ENCODE measurements around the gene COPG1. TPM values are rescaled to one million over a fixed set of nuclear protein-coding genes. Genes with fewer than 3 reads are reported as not detected.

Gene COPG1
- total and polyA plus RNA-seq, 2 experiments from 2014 or later = 169 to 185 TPM

DNA sequence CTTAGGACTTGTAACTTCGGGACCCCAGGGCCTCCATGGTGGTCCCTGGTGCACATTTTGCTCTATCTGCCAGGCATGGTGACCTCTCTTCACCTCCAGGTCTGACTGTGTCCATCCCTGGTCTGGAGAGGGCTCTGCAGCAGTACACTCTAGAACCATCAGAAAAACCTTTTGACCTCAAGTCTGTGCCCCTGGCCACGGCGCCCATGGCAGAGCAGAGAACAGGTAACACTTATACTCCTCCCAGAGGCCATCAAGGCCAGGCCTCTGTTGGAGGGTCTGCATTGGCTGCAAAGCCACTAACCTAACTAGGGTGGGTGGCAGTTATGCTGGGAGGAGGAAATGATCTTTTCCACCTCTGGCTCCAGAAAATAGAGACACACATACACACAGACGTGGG is 19.0 kb downstream of the COPG1 start:
- H3K27ac ChIP-seq = no peak overlapping the region

DNA sequence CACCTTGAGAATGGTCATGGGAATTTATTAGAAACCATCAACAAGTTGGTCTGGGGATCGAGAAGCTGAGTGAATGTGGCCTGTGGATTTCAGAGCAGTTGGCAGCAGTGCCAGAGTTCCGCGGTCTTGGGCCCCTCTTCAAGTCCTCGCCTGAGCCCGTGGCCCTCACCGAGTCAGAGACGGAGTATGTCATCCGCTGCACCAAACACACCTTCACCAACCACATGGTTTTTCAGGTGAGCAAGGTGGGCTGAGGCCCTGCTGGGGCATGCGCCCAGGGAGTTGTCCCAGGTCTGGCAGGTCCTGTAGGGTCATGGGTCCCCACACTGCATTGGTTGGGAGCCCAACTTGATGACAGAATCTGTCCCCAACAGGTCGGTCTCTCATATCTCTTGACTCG is 22.3 kb downstream of the COPG1 start:
- H3K4me2 ChIP-seq = no peak overlapping the region
- no peak overlapping the region for H3K4me3 ChIP-seq
- no peaks in the 10 kb centered on the region for H3K27me3 ChIP-seq
- no peaks in the 10 kb centered on the region for H4K20me1 ChIP-seq (ENCODE audit: insufficient read depth, poor library complexity, severe bottlenecking)
- H3K9me2 ChIP-seq (replicated peaks; ENCODE audit: insufficient read depth) = no peaks in the 10 kb centered on the region
- WGBS (ENCODE audit: low lambda C conversion rate, missing lambda C conversion rate) = 98% methylated on average over 11 of the region's 11 CpGs
- peaks cover 5% of the 10 kb centered on the region for H3K36me3 ChIP-seq (replicated peaks; ENCODE audit: insufficient read depth, low read depth)
- no peaks in the 10 kb centered on the region for H3K79me2 ChIP-seq
- H3K27ac ChIP-seq = no peak overlapping the region
- no peak overlapping the region for H2AFZ ChIP-seq
- DNase-seq (ENCODE audit: low spot score) = no peak
- TF ChIP-seq EZH2phosphoT487 (IDR thresholded peaks at IDR 0.05; ENCODE audit: low read depth, severe bottlenecking, unreplicated experiment) (no peak), EZH2 (IDR thresholded peaks at IDR 0.05; ENCODE audit: borderline replicate concordance) (no peak)
- TF ChIP-seq, protein P1, sequence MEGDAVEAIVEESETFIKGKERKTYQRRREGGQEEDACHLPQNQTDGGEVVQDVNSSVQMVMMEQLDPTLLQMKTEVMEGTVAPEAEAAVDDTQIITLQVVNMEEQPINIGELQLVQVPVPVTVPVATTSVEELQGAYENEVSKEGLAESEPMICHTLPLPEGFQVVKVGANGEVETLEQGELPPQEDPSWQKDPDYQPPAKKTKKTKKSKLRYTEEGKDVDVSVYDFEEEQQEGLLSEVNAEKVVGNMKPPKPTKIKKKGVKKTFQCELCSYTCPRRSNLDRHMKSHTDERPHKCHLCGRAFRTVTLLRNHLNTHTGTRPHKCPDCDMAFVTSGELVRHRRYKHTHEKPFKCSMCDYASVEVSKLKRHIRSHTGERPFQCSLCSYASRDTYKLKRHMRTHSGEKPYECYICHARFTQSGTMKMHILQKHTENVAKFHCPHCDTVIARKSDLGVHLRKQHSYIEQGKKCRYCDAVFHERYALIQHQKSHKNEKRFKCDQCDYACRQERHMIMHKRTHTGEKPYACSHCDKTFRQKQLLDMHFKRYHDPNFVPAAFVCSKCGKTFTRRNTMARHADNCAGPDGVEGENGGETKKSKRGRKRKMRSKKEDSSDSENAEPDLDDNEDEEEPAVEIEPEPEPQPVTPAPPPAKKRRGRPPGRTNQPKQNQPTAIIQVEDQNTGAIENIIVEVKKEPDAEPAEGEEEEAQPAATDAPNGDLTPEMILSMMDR (IDR thresholded peaks at IDR 0.05; ENCODE audit: poor library complexity) = no peak
- no peaks in the 10 kb centered on the region for H3K4me1 ChIP-seq (ENCODE audit: insufficient read depth)
- H3K9me3 ChIP-seq (ENCODE audit: low read depth) = no peaks in the 10 kb centered on the region

More for the DNA sequence above, 19.0 kb downstream of the COPG1 start:
- Histone ChIP-seq H3K4me2 (no peak overlapping the region), H3K4me1 (ENCODE audit: insufficient read depth) (no peaks in the 10 kb centered on the region), H3K9me3 (ENCODE audit: low read depth) (no peaks in the 10 kb centered on the region), H4K20me1 (ENCODE audit: insufficient read depth, poor library complexity, severe bottlenecking) (no peaks in the 10 kb centered on the region), H3K36me3 (replicated peaks; ENCODE audit: insufficient read depth, low read depth) (peaks cover 5% of the 10 kb centered on the region), H3K79me2 (no peaks in the 10 kb centered on the region), H3K27me3 (no peaks in the 10 kb centered on the region), H2AFZ (no peak overlapping the region), H3K9me2 (replicated peaks; ENCODE audit: insufficient read depth) (no peaks in the 10 kb centered on the region), H3K4me3 (no peak overlapping the region)
- no peak for DNase-seq (ENCODE audit: low spot score)
- 95% methylated on average over 4 of the region's 4 CpGs for WGBS (ENCODE audit: low lambda C conversion rate, missing lambda C conversion rate)
- TF ChIP-seq EZH2phosphoT487 (IDR thresholded peaks at IDR 0.05; ENCODE audit: low read depth, severe bottlenecking, unreplicated experiment) = no peak
- no peak for TF ChIP-seq EZH2 (IDR thresholded peaks at IDR 0.05; ENCODE audit: borderline replicate concordance)
- TF ChIP-seq, protein P1 (IDR thresholded peaks at IDR 0.05; ENCODE audit: poor library complexity) = no peak

DNA sequence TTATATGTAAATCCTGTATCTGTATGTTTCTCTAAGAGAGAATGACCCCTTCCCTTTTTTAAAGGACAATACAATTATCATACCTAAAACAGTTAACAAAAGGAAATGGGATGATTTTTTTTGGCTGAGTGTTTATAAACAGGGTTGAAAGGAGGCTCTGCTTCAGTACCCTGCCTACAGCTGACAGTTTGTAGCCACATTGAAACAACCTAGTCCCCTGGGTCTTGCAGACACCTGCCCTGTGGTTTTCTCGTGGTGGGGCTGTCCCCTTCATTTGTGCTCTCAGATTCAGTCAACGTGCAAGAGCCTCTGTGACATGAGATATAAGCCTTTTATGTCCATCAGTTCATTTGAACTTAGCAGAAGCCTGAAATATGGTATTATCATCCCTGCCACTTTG is 27.0 kb downstream of the COPG1 start:
- Histone ChIP-seq H4K20me1 (ENCODE audit: insufficient read depth, poor library complexity, severe bottlenecking) (peaks cover 3% of the 10 kb centered on the region), H3K4me1 (ENCODE audit: insufficient read depth) (peaks cover 15% of the 10 kb centered on the region), H3K27me3 (no peaks in the 10 kb centered on the region), H2AFZ (no peak overlapping the region), H3K36me3 (replicated peaks; ENCODE audit: insufficient read depth, low read depth) (no peaks in the 10 kb centered on the region), H3K4me3 (no peak overlapping the region), H3K9me2 (replicated peaks; ENCODE audit: insufficient read depth) (no peaks in the 10 kb centered on the region), H3K79me2 (peaks cover 17% of the 10 kb centered on the region), H3K4me2 (no peak overlapping the region), H3K9me3 (ENCODE audit: low read depth) (no peaks in the 10 kb centered on the region), H3K27ac (no peak overlapping the region)
- no peak for DNase-seq (ENCODE audit: low spot score)
- no peak for TF ChIP-seq EZH2 (IDR thresholded peaks at IDR 0.05; ENCODE audit: borderline replicate concordance)
- TF ChIP-seq, protein P1 (IDR thresholded peaks at IDR 0.05; ENCODE audit: poor library complexity) = no peak
- TF ChIP-seq EZH2phosphoT487 (IDR thresholded peaks at IDR 0.05; ENCODE audit: low read depth, severe bottlenecking, unreplicated experiment) = no peak
- WGBS (ENCODE audit: low lambda C conversion rate, missing lambda C conversion rate) = 80% methylated on average over 2 of the region's 2 CpGs

Measured in hepatocyte (in vitro differentiated cells).